Neural cell (in vitro differentiated cells): ENCODE results near the gene FGF11. TPM values are rescaled to one million over a fixed set of nuclear protein-coding genes. Genes with fewer than 3 reads are reported as not detected.

Experiments used
- H2AFZ ChIP-seq: fragments of 200-600, 300-800 bp; sonication (generic), shearing (Covaris generic); 2 replicates; pipeline ENCODE4 v1.6.0; 2014; ENCODE audit warnings: low read depth, mild to moderate bottlenecking, antibody characterized with exemption, low read length, moderate library complexity
- H3F3A ChIP-seq: fragments of 200-600 bp; shearing (Covaris generic); 2 replicates; pipeline ENCODE4 v1.6.1; 2016; ENCODE audit warnings: mild to moderate bottlenecking, moderate library complexity, mixed read lengths, antibody characterized with exemption, low read length; ENCODE audit not compliant: insufficient read depth, poor library complexity, severe bottlenecking
- H3K27ac ChIP-seq: fragments of 200-600, 300-800 bp; sonication (generic), shearing (Covaris generic); 2 replicates; pipeline ENCODE4 v1.5.1; 2014; ENCODE audit warnings: mild to moderate bottlenecking, low read length, moderate library complexity
- H3K27me3 ChIP-seq: fragments of 300-800, 200-600 bp; sonication (generic), shearing (Covaris generic); 2 replicates; pipeline ENCODE4 v1.6.0; 2014; ENCODE audit warnings: mild to moderate bottlenecking, low read depth, low read length, moderate library complexity; ENCODE audit not compliant: insufficient read depth
- H3K36me3 ChIP-seq: fragments of 300-800, 200-600 bp; sonication (generic), shearing (Covaris generic); 2 replicates; pipeline ENCODE4 v1.5.1; 2014; ENCODE audit warnings: mild to moderate bottlenecking, antibody characterized with exemption, low read length, moderate library complexity; ENCODE audit not compliant: insufficient read depth
- H3K4me2 ChIP-seq: fragments of 300-800, 200-600 bp; sonication (generic), shearing (Covaris generic); 2 replicates; pipeline ENCODE4 v1.6.0; 2014; ENCODE audit warnings: mild to moderate bottlenecking, low read length
- H3K4me3 ChIP-seq: fragments of 300-800, 200-600 bp; sonication (generic), shearing (Covaris generic); 2 replicates; pipeline ENCODE4 v1.5.1; 2014; ENCODE audit warnings: mild to moderate bottlenecking, low read length, moderate library complexity
- H3K79me2 ChIP-seq: fragments of 200-600 bp; shearing (Covaris generic); replicated peaks from 2 replicates; pipeline ENCODE4 v1.6.0; 2014; ENCODE audit warnings: mild to moderate bottlenecking, low read length, moderate library complexity; ENCODE audit not compliant: insufficient read depth
- H3K9ac ChIP-seq: fragments of 300-800, 200-600 bp; sonication (generic), shearing (Covaris generic); 2 replicates; pipeline ENCODE4 v1.6.1; 2016; ENCODE audit warnings: mild to moderate bottlenecking, low read length, mixed read lengths
- H3K9me2 ChIP-seq: fragments of 200-600 bp; shearing (Covaris generic); 2 replicates; pipeline ENCODE4 v1.6.1; 2016; ENCODE audit warnings: mild to moderate bottlenecking, low read length, mixed read lengths; ENCODE audit not compliant: insufficient read depth
- H3K9me3 ChIP-seq: fragments of 200-600, 300-800 bp; sonication (generic), shearing (Covaris generic); 2 replicates; pipeline ENCODE4 v1.6.1; 2016; ENCODE audit warnings: mild to moderate bottlenecking, mixed run types, low read length, moderate library complexity, mixed read lengths
- H4K20me1 ChIP-seq: fragments of 200-600 bp; shearing (Covaris generic); 2 replicates; pipeline ENCODE4 v1.6.1; 2016; ENCODE audit warnings: mild to moderate bottlenecking, mixed run types; ENCODE audit not compliant: insufficient read depth
- CTCF ChIP-seq: fragments of 450-650 bp; IDR thresholded peaks from 2 replicates; pipeline ENCODE4 v1.5.1; 2014; ENCODE audit warnings: antibody characterized with exemption, mild to moderate bottlenecking, moderate library complexity; ENCODE audit not compliant: poor library complexity, severe bottlenecking
- EP300 ChIP-seq: fragments of 450-650 bp; conservative IDR thresholded peaks from 2 replicates; pipeline ENCODE4 v1.6.1; 2014; ENCODE audit warnings: antibody characterized with exemption, mild to moderate bottlenecking, moderate library complexity; ENCODE audit not compliant: poor library complexity, severe bottlenecking
- EZH2 ChIP-seq: fragments of 200-600, 300-800 bp; shearing (Covaris generic), sonication (generic); IDR thresholded peaks from 2 replicates; pipeline ENCODE4 v1.6.1; 2014; ENCODE audit warnings: antibody characterized with exemption, low read length, borderline replicate concordance, mild to moderate bottlenecking; ENCODE audit not compliant: insufficient read depth, poor library complexity, severe bottlenecking
- MXI1 ChIP-seq: fragments of 450-650 bp; conservative IDR thresholded peaks from 2 replicates; pipeline ENCODE4 v1.6.1; 2014; ENCODE audit warnings: antibody characterized with exemption, mild to moderate bottlenecking; ENCODE audit not compliant: poor library complexity, severe bottlenecking
- POLR2AphosphoS5 ChIP-seq: IDR thresholded peaks from 2 replicates; pipeline ENCODE4 v1.6.1; 2012
- RAD21 ChIP-seq: fragments of 450-650 bp; conservative IDR thresholded peaks from 2 replicates; pipeline ENCODE4 v1.6.1; 2014; ENCODE audit warnings: antibody characterized with exemption, mild to moderate bottlenecking, moderate library complexity
- REST ChIP-seq: IDR thresholded peaks from 2 replicates; pipeline ENCODE4 v1.6.1; 2012; ENCODE audit warnings: borderline replicate concordance
- SMC3 ChIP-seq: fragments of 450-650 bp; conservative IDR thresholded peaks from 2 replicates; pipeline ENCODE4 v1.6.1; 2014; ENCODE audit warnings: antibody characterized with exemption, mild to moderate bottlenecking, moderate library complexity; ENCODE audit not compliant: poor library complexity
- TAF1 ChIP-seq: IDR thresholded peaks from 2 replicates; pipeline ENCODE4 v1.6.1; 2012; ENCODE audit warnings: low read depth
- polyA plus RNA-seq: library from polyadenylated mRNA; depleted of rRNA; stranded (reverse); fragments of >200 nt; gene quantifications from 2 replicates; pipeline ENCODE4 v1.2.3, GENCODE V29; 2014

FGF11 gene
- polyA plus RNA-seq, 1 donor from 2014 or later: 16.4 TPM

- Histone ChIP-seq H3K36me3 (no peaks in the 10 kb centered on the region), H3K27ac (peak overlapping the region; percentile 98), H3K27me3 (no peaks in the 10 kb centered on the region), H3F3A (peaks cover 5% of the 10 kb centered on the region), H3K4me2 (peak overlapping the region; percentile 93), H3K9me2 (no peaks in the 10 kb centered on the region), H3K9me3 (no peaks in the 10 kb centered on the region), H3K79me2 (peaks cover 32% of the 10 kb centered on the region), H3K4me3 (peak overlapping the region; percentile 88), H3K9ac (peak overlapping the region; percentile 98), H2AFZ (peak overlapping the region; percentile 63), H4K20me1 (peaks cover 2% of the 10 kb centered on the region)
- TF ChIP-seq EP300 (peak; percentile 9), EZH2 (no peak), MXI1 (peak; percentile 29), CTCF (peak; percentile 9), POLR2AphosphoS5 (peak; percentile 80), REST (peak; percentile 36), SMC3 (peak; percentile 39), RAD21 (peak; percentile 32), TAF1 (peak; percentile 71)
Observed at GRCh38 chr17:7405350-7406234, 33.7 kb upstream of the FGF11 start.

GRCh38 chr17:7406235-7406825 is 33.0 kb upstream of the FGF11 start:
- H3K4me2 ChIP-seq: peak overlapping the region; percentile 93
- peaks cover 32% of the 10 kb centered on the region for H3K79me2 ChIP-seq
- no peaks in the 10 kb centered on the region for H3K36me3 ChIP-seq
- TF ChIP-seq CTCF: no peak
- no peaks in the 10 kb centered on the region for H3K9me3 ChIP-seq
- peaks cover 5% of the 10 kb centered on the region for H3F3A ChIP-seq
- peak overlapping the region; percentile 98 for H3K9ac ChIP-seq
- H3K9me2 ChIP-seq: no peaks in the 10 kb centered on the region
- H3K27ac ChIP-seq: peak overlapping the region; percentile 98
- H2AFZ ChIP-seq: peak overlapping the region; percentile 63
- H3K4me3 ChIP-seq: peak overlapping the region; percentile 88
- peaks cover 2% of the 10 kb centered on the region for H4K20me1 ChIP-seq
- no peaks in the 10 kb centered on the region for H3K27me3 ChIP-seq
